Lung (tissue), 12 donors: ENCODE results near the gene LDB2. TPM values are rescaled to one million over a fixed set of nuclear protein-coding genes. Genes with fewer than 3 reads are reported as not detected.

ENCODE experiments used
- ATAC-seq: fragments of 200-7000 bp; cut with Tn5 transposase; one replicate; pipeline ENCODE4 v1.9.1; 2020; ENCODE audit warnings: moderate number of reproducible peaks; ENCODE audit not compliant: insufficient read depth, low FRiP score
- DNase-seq, 3 donors: peaks; one replicate each; pipeline ENCODE4 v3.0.0-alpha.2; 2013 to 2017
- H3K27ac ChIP-seq, 2 donors: one replicate each; pipeline ENCODE4 v1.5.1; 2013; ENCODE audit warnings: mild to moderate bottlenecking in 2 of 2, moderate library complexity in 2 of 2, control low read depth in 1 of 2, inconsistent platforms in 1 of 2, low read depth in 1 of 2, low read length in 1 of 2
- H3K27me3 ChIP-seq, 3 donors: one replicate each; pipeline ENCODE4 v1.5.1; 2013; ENCODE audit warnings: low read length in 2 of 3; ENCODE audit not compliant: control insufficient read depth in 3 of 3, insufficient read depth in 3 of 3
- H3K36me3 ChIP-seq, 4 donors: one replicate each; pipeline ENCODE4 v1.5.1; 2013; ENCODE audit warnings: low read length in 4 of 4, mild to moderate bottlenecking in 1 of 4, moderate library complexity in 1 of 4; ENCODE audit not compliant: control insufficient read depth in 4 of 4, insufficient read depth in 4 of 4
- H3K4me1 ChIP-seq, 5 donors: one replicate each; pipeline ENCODE4 v1.5.1; 2013; ENCODE audit warnings: low read length in 5 of 5, mild to moderate bottlenecking in 2 of 5, moderate library complexity in 1 of 5; ENCODE audit not compliant: control insufficient read depth in 5 of 5, insufficient read depth in 5 of 5
- H3K4me3 ChIP-seq: one replicate; pipeline ENCODE4 v1.5.1; 2013; ENCODE audit warnings: mild to moderate bottlenecking, control low read depth, moderate library complexity
- H3K9ac ChIP-seq, 2 donors: one replicate each; pipeline ENCODE4 v1.5.1; 2013; ENCODE audit warnings: low read length in 2 of 2, control low read depth in 1 of 2; ENCODE audit not compliant: insufficient read depth in 1 of 2
- H3K9me3 ChIP-seq, 4 donors: one replicate each; pipeline ENCODE4 v1.5.1; 2013; ENCODE audit warnings: low read length in 3 of 4, mild to moderate bottlenecking in 1 of 4, moderate library complexity in 1 of 4; ENCODE audit not compliant: control insufficient read depth in 4 of 4, insufficient read depth in 3 of 4
- CTCF ChIP-seq: IDR thresholded peaks from 2 replicates; pipeline ENCODE4 v1.5.1; 2012; ENCODE audit warnings: mild to moderate bottlenecking; ENCODE audit errors: control extremely low read depth, extremely low read depth
- WGBS, 2 donors: extraction: QIAGEN DNeasy Blood & Tissue Kit; methylation state at CpG; one replicate each; pipeline ENCODE4 v1.1.7; 2013; 5-methylcytosine and 5-hydroxymethylcytosine counted together
- polyA plus RNA-seq, 2 donors: library from polyadenylated mRNA; stranded (reverse); fragments of 200-250 nt; gene quantifications; one replicate each; pipeline ENCODE4 v1.2.1, GENCODE V29; 2013
- total RNA-seq, 2 donors: library from RNA; depleted of rRNA in 1 of 2; stranded (reverse); fragments of >200 nt in 1 of 2; gene quantifications; one replicate each; pipeline ENCODE4 v1.2.1, GENCODE V29; 2014 to 2021
- donor health status: control.
- donor health status: control.
- donor health status: Bipolar disorder and iron deficiency.
- donor health status: healthy.
- donor health status: DM: yes; HTN: yes; CAD: no.

Gene LDB2
- total and polyA plus RNA-seq, 4 donors, result 18.1 to 147 (median 46.1) TPM

- Histone ChIP-seq H3K9ac (no peak overlapping the region), H3K4me1 (no peaks in the 10 kb centered on the region), H3K36me3 (peaks cover 0 to 2% (median under 1%) of the 10 kb centered on the region in 4 donors), H3K4me3 (no peak overlapping the region), H3K9me3 (no peaks in the 10 kb centered on the region), H3K27ac (no peak overlapping the region), H3K27me3 (no peaks in the 10 kb centered on the region)
- WGBS, 2 donors, result 81 to 91% methylated on average over 3 of the region's 3 CpGs
- ATAC-seq (no peak), DNase-seq (no peak)
- TF ChIP-seq CTCF, result no peak
These were observed 61.0 kb downstream of the LDB2 start for GRCh38 chr4:16837475-16837874.

GRCh38 chr4:16836324-16836723, 62.1 kb downstream of the LDB2 start:
- no peaks in the 10 kb centered on the region for H3K27me3 ChIP-seq
- H3K36me3 ChIP-seq, result peaks cover 0 to 2% (median under 1%) of the 10 kb centered on the region in 4 donors
- no peaks in the 10 kb centered on the region for H3K4me1 ChIP-seq
- no peak overlapping the region for H3K4me3 ChIP-seq
- ATAC-seq (no peak), DNase-seq (no peak)
- TF ChIP-seq CTCF, result no peak
- no peaks in the 10 kb centered on the region for H3K9me3 ChIP-seq
- no peak overlapping the region for H3K9ac ChIP-seq
- no peak overlapping the region for H3K27ac ChIP-seq
- WGBS, 2 donors, result 80 to 92% methylated on average over 2 of the region's 2 CpGs

- Histone ChIP-seq H3K27ac (no peak overlapping the region), H3K4me1 (no peaks in the 10 kb centered on the region), H3K4me3 (no peak overlapping the region), H3K9ac (no peak overlapping the region), H3K36me3 (peaks cover 0 to 2% (median under 1%) of the 10 kb centered on the region in 4 donors), H3K9me3 (no peaks in the 10 kb centered on the region), H3K27me3 (no peaks in the 10 kb centered on the region)
- DNase-seq (no peak), ATAC-seq (no peak)
- no peak for TF ChIP-seq CTCF
- WGBS, 2 donors, result 74 to 86% methylated on average over 2 of the region's 2 CpGs
These were observed 62.7 kb downstream of the LDB2 start for GRCh38 chr4:16835597-16836247.

- ATAC-seq, result no peak
- H3K9me3 ChIP-seq, result no peaks in the 10 kb centered on the region
These were observed 63.6 kb downstream of the LDB2 start for GRCh38 chr4:16834814-16835213.

More at GRCh38 chr4:16834814-16835213, 63.6 kb downstream of the LDB2 start:
- Histone ChIP-seq H3K4me1 (no peaks in the 10 kb centered on the region), H3K9ac (no peak overlapping the region), H3K27ac (no peak overlapping the region), H3K36me3 (peaks cover 0 to 1% (median 0%) of the 10 kb centered on the region in 4 donors), H3K4me3 (no peak overlapping the region), H3K27me3 (no peaks in the 10 kb centered on the region)
- 82 to 86% methylated on average over 2 of the region's 2 CpGs for WGBS, 2 donors
- no peak for DNase-seq
- no peak for TF ChIP-seq CTCF
